Activated T-cell treated with anti-CD3 and anti-CD28 coated beads for 4 hours (primary cell): ENCODE data around the gene PTX4.

ENCODE experiments used
- DNase-seq: peaks from one replicate; pipeline ENCODE4 v3.0.0-alpha.2; 2020

Gene PTX4

DNA sequence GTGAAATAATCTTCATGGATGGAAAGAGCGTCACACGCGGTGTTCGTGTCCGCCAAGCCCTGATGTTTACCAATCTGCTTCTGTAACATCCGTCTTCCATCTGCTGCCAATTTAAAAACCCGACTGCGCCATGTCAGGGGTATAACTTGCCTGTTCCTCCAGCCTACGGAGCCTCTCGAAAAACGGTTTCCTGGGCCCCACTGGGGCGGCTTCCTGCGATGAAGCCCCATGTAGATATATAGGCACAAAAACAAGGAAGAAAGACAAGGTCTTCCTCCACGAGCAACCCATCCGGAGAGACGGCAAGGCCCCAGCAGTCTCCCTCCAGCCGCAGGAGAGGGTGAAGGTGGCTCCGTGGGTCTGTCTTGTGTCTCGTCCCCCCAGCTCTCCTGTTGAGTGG is at the start of gene PTX4:
PTX4 (minus strand) TSS at position 326 of the 400 bp plus-strand sequence; CDS start at position 291, 35 bp downstream.
- DNase-seq, result no peak

DNA sequence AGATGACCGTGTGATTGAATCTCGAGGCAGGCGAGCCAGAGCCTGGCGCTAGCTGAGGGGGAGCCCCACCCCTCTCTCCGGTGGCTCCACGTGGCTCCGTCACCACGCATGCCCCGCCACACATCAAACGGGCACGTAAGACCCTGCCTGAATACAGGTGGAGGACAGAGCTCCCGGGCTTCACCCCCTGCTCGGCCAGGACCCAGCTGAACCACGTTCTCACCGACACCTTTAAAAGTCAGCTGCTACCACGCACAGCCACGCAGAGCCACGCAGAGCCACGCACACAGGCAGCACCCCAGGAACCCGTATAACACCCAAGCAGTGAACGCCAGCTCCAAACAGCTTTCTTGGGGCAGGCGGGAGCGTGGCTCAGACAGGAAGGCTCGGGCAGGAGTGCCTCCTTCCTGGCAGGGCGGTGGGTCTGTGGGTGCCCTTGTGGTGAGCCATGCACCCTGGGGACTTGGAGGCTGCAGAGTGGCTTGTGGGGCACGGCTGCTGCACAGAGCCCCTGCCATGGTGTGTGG is 49.1 kb upstream of the PTX4 start:
- no peak for DNase-seq

DNA sequence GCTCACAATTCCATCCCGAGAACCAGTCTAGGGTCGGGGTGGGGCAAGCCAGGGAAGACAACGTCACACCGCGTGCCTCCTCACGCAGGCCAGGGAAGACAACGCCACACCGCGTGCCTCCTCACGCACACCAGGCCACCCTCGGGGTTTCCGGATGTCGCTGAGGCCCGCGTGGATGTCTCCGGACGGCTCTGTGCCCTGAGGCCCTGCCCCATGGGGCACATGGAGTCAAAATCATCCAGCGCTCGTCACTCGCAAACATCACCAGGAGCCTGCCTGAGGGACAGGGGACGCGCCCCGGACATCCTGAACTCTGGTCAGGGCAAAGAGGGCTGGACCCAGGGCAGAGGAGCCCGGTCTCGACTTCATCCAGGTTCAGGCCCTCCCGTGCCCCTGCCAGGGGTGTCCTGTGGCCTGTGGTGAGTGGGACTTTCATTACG is 48.4 kb upstream of the PTX4 start:
- no peak for DNase-seq

- no peak for DNase-seq
These were observed 47.9 kb upstream of the PTX4 start for GRCh38 chr16:1536601-1537000.

- no peak for DNase-seq
These were observed 46.9 kb upstream of the PTX4 start for GRCh38 chr16:1535391-1536291.

- no peak for DNase-seq
These were observed 45.6 kb upstream of the PTX4 start for GRCh38 chr16:1534021-1535020.

DNA sequence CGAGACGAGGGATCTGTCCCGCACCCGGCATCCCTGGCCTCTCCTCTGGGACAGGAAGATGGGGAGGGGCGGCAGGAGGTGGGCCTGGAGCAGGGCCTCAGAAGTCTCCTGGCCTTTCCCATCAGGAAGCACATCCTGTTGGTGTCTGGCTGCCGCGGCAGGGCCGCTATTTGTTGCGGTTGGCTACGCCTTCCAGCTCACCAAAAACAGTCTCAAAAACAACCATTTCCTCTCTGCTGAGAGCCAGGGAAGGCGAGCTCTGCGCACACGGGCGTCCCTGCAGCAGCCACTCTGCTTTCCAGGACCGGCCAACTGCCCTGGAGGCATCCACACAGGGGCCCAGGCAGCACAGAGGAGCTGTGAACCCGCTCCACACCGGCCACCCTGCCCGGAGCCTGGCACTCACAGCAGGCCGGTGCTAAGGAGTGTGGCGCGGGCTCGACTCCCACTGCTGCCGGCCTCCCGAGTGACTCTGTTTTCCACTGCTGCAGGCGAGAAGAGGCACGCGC is 44.8 kb upstream of the PTX4 start, which contains the start of gene TMEM204:
TMEM204 (plus strand) TSS at position 224 of the 509 bp plus-strand sequence. CDS start 610 bp downstream, outside the sequence.
- no peak for DNase-seq

GRCh38 chr16:1532771-1533170 is 44.0 kb upstream of the PTX4 start:
- DNase-seq, result no peak

DNA sequence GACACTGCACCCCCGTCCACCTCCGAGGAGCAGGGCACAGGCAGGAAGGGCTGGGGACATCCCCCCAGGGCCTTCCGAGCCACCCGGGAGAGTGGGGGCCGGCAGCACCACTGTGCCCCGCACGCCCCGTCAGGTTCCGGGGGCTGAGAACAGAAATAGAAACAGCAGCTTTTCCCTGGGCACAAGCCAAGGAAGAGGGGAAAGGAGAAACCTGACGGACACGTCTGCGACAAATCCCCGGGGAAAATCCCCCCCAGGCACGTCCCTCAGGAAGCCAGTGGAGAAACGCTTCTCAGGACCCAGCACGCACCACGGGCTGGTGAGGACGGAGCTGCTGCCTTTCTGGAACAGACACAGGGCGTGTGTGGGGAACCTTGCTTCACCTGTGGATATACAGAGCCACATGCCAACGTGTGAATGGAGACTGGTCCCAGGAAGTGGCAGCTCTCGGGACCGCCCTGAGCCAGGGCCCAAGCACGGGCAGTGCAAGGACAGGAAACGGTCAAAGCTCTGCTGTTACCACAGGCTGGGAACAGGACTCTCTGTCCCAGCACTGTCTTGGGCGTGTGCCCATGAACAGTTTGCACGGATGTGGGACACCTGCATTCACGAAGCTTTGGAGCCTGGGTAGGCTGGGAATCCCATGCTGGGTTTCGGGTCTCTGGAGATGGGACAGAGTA is 43.5 kb upstream of the PTX4 start:
- DNase-seq, result no peak

DNA sequence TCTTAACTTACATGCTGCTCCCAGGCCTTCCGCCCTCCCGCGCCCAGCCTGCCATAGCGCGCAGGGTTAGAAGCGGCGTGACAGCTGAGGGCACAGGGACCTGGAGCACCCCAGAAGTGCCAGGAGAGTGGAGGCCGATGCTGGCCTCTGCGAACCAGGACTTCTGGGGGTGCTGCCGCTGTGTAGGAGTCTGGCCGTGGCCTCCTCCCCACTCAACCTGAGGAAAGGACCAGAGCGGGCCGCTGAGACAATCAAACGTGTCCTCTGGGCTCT is 42.8 kb upstream of the PTX4 start:
- DNase-seq, result no peak

- no peak for DNase-seq
These were observed 42.3 kb upstream of the PTX4 start for GRCh38 chr16:1530883-1531637.

DNA sequence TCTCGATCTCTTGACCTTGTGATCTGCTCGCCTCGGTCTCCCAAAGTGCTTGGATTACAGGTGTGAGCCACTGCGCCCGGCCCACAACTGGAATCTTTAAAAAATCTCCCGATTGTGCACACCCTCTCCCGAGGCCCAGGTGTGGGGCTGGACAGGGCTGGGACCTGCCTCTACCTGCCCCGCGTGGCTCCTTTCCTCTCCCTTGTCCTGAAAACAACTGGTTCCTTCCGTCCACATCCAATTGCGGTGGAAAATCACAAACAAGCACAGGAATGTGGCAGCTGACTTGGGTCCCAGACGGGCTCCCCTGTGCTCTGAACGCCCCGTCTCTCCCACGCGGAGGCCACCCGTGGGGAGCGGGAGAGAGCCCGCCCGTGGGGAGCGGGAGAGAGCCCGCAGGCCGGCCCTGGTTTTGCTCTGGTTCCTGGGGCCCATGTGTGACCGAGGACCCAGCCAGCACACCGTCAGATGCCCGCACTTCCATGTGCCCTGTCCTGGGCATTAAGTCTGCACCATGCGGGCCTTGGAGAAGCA is 41.7 kb upstream of the PTX4 start:
- no peak for DNase-seq

GRCh38 chr16:1528921-1529537 is 40.3 kb upstream of the PTX4 start:
- DNase-seq, result no peak

DNA sequence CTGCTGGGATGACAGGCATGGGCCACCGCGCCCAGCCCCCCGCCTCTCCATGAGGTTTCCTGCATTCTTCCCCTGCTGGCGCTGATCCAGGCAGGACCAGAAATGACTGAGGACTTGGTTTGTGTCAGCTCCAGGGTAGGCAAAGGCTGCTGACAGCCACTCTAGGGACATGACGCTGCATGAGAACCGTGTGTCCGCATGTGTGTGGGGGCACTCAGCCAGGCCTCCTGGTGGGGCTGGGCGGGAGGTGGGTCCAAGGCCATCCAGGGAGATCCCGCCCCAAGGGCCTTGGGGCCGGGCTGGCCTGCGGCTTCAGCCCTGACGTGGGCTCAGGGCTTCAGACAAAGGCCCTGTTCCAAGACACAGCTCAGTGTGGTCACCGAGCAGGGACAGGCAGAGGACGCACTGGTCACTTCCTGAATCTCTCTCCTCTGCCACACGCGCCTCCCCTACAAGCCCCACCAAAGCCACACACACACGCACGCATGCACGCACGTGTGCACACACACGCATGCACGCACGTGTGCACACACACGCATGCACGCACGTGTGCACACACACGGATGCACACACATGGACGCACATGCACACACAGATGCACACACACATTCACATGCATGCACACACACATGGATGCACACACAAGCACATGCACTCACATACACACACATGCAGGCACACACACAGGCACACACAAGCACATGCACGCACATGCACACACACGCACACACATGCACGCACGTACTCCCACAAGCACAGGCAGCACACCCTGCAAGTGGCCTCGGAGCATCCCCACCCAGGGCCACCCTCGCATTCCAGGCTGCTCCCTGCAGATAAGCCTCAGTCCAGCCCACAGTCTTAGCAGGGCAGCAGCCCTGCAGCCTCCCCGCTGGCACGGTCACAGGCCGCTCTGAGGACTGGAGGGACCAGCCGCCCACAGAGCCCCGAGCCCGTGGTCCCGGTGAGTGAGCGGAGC is 39.4 kb upstream of the PTX4 start:
- no peak for DNase-seq

DNA sequence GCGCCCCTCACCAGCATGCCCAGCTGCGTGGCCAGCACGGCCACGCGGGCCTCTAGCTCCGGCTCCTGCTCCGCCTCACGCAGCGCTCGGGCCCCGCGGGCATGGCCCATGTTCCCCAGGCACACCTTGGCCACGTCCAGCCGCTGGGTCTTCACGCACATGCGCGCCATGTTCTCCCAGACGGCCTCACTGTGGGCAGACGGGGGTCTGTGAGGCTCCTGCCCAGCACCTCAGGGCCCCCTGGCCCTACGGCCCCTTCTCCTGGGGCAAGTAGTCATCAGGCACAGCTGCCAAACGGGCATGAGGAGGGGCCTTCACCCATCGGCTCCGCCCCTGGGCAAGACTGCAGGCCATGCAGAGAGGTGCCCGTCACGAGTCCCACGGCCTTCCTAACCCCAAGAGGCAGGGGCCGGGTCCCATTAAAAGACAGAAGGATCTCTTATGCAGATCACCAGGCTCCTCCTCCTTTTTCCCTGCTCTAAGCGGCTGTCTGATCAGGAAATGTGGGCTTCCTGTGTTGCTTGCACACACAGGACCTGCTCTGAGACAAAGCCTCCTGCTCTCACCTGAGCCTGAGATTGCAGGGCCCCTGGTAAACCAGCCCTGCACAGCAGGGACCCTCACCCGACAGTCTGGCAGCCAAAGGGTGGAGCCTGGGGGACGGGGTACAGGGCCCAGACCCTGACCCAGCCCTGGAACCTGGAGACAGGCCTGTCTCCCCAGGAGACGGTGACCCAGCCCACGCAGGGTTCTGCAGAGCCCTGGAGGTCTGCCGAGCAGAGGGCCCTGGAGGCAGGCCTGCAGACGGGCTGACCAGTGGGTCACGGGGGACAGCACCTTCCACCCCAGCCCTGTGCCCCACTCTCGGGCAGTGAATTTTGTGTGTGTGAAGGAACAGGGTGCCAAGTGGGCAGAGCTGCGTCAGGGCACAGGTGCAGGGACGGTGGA is 38.1 kb upstream of the PTX4 start:
- DNase-seq, result no peak

DNA sequence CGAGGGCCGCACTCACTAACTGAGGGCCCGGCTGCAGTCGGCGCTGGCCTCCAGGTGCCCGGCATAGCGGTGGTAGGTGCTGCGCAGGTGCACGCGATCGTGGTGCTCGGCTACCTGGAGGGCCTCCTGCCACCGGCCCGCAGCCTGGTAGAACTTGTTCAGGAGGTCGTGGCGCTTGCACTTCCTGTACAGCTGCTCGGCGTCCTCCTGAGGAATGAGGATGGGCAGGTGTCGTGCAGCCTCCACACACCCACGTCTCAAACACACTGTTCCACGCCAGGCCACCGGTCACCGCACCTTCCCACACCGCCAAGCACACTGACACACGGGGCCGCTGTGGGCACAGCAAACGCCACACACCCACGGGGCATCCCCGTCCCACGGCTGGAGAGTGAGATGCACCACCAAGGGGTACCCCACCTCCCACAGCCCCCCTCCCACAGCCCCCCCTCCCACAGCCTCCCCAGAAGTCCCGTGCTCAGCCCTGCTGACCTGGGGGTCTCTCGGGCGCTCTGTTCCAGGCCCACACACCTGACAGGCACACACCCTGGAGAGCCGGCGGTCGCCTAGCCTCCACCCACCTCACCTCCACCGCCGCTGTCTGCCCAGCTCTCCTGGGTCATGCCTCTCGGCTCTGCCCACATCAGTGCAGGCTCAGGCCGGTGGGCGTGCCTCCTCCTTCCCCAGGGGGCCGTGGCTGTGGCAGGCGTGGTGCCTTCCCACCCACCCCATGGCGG is 37.3 kb upstream of the PTX4 start:
- DNase-seq, result no peak

DNA sequence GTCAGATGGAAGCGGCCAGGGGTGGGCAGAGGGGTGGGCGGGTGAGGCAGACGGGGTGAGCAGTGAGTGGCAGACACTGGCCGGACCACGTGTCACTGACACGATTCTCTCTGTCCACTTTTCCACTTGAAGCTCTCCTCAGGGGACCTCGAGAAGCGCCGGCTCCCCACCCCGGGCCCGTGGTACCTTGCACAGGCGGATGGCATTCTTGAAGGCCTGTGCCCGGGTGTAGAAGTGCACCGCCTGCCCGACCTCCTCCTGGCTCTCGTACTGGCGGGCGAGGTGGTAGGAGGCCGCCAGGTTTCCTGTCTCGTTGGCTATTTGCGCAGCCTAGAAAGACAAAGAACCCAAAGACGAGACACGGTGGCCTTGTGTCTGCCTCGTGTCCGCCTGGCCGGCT is 35.6 kb upstream of the PTX4 start:
- no peak for DNase-seq
